ENCODE measurements around the gene HHAT.
A peak's percentile ranks its signal among the peaks of the same experiment; 100 is the strongest.

The HHAT gene

DNA sequence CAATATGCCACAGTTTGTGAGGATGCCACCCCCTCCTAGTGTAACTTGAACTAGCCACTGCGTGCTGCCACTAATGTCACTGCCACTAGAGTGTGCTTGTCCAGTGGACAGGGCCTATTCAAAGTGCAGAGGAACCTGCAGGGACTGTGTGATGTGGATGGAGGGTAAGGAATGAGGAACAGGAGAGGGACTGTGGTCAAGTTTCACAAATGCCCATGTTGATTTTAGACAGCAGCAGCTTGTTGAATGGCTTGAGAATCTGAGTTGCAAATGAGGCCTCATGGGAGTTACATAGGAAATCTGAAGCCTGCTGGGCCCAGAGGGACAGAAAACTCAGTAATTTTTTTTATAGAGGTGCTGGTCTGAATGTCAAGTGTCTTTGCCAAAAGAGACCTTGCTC lies 112.3 kb downstream of the HHAT start:
- DNase-seq (ENCODE audit: low spot score): no peak

- DNase-seq (ENCODE audit: low spot score): no peak
Measured at GRCh38 chr1:210445485-210445884, 116.8 kb downstream of the HHAT start.

DNA sequence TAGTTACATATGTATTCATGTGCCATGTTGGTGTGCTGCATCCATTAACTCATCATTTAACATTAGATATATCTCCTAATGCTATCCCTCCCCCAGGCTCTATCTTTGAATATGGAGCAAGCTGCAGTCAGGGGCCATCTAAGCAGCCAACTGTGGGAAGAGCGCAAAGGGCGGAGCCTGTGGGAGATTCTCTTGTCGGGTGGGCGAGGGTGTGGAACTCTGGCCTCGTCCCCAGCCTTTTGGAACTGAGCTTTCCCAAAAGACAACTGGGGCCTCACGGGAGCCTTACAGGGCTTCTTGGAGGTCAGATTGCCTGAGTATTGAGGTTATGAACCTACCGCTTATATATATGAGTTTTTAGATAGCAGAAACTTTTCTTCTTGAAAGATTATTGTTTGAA lies 117.2 kb downstream of the HHAT start:
- no peak for DNase-seq (ENCODE audit: low spot score)

- DNase-seq (ENCODE audit: low spot score): peak; percentile 11
Measured at GRCh38 chr1:210446479-210446878, 117.8 kb downstream of the HHAT start.

DNA sequence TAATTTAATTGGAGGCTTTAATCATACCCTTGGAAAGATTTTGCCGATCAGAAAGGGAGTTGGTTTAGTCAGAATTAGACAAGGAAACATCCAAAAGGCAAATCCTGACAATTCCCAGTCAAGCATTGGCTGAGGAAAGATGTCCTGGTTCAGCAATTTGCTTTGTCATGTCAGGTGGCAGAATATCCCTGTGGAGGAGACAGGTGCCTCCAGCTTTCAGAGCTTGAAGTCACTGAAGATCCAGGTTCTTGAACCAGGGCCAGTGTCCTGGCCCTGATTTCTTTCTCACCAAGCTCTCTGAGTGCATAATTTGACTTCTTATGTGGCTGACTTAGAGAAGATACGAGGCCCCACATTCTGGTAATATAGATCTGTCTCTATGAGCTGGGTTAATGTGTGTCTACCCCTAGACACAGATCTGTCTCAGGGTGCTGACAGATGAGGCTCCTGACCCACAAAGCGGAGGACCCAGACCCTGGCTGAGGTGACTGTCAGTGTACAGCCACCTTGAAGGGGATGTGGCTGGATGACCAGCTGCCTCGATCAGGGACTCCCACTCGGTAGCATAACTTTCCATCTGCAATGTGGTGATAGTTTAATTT lies 118.9 kb downstream of the HHAT start:
- DNase-seq (ENCODE audit: low spot score): no peak

- DNase-seq (ENCODE audit: low spot score): peak; percentile 32
Measured at GRCh38 chr1:210448297-210448892, 119.7 kb downstream of the HHAT start.

- DNase-seq (ENCODE audit: low spot score): no peak
Measured at GRCh38 chr1:210455840-210456603, 127.3 kb downstream of the HHAT start.

GRCh38 chr1:210456731-210457255 lies 128.1 kb downstream of the HHAT start:
- no peak for DNase-seq (ENCODE audit: low spot score)

- DNase-seq (ENCODE audit: low spot score): no peak
Measured at GRCh38 chr1:210457568-210457967, 128.9 kb downstream of the HHAT start.

DNA sequence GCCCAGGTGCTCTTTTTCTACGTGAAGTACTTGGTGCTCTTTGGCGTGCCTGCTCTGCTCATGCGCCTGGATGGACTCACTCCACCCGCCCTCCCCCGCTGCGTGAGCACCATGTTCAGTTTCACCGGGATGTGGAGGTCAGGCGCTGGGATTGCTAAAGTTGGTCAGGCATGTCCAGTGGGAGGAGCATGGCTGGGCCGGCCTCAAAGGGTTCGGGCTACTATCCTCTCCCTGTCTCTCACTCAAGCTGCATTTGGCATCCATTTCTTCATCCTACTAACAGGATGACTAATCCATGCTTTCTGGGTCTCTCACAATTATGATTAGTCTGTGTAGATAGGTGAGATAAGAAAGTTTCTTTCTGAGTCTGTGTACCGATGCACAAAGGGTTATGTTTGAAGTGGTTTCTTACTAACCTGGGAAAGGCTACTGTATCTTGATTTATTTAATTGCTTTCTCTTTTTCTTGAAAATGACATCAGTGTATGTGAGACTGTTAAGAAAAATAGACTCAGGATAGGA lies 135.9 kb downstream of the HHAT start:
- no peak for DNase-seq (ENCODE audit: low spot score)

GRCh38 chr1:210465150-210465549 lies 136.4 kb downstream of the HHAT start:
- no peak for DNase-seq (ENCODE audit: low spot score)

DNA sequence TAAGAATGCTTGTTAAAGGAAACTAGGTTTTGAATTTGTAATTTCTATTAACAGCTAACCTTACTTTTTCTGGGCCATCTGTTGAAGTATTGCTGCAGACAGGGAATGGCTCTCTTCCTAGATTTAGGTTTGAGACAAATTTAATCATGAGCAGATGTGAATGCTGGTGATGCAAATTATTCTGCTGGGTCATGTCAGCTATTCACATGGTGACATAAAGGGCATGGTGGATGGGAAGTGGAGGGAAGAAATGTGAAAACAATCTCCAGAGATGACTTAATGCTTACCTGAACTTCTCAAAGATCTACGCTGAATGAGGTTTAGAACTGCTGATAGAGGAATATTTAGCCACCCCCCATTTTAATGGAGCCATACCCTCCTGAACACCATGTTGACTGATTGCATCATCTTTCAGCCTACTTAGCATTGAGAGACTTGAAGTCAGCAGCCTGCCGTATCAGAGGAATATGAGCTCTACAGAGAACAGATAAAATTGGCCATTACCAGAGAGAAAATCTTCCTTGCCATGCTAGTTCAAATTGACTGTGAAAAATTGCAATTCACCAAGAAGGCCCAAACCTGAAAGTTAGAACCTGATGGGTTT lies 138.8 kb downstream of the HHAT start:
- no peak for DNase-seq (ENCODE audit: low spot score)

GRCh38 chr1:210469441-210469840 lies 140.7 kb downstream of the HHAT start:
- DNase-seq (ENCODE audit: low spot score): no peak

GRCh38 chr1:210475321-210475720 lies 146.6 kb downstream of the HHAT start:
- DNase-seq (ENCODE audit: low spot score): no peak

- no peak for DNase-seq (ENCODE audit: low spot score)
Measured at GRCh38 chr1:210475806-210476205, 147.1 kb downstream of the HHAT start.

DNA sequence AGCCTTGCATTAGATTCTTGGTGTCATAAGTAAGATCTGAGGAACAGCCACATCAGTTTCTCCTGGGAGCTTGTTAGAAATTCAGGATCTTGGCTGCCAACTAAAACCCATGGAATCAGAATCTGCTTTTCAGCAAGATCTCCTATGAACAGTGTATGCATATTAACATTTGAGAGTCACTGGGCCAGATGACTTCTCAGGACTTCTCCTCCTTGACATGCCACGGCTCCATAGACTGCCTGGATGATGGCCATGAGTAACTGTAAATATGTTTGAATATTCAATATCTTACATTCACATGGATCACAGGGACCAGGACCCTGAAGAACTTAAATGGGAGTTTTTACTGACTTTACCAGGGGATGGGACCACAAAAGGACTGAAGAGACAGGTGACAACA lies 148.0 kb downstream of the HHAT start:
- no peak for DNase-seq (ENCODE audit: low spot score)

- no peak for DNase-seq (ENCODE audit: low spot score)
Measured at GRCh38 chr1:210477328-210477924, 148.7 kb downstream of the HHAT start.

GRCh38 chr1:210478820-210479219 lies 150.1 kb downstream of the HHAT start:
- DNase-seq (ENCODE audit: low spot score): no peak

DNA sequence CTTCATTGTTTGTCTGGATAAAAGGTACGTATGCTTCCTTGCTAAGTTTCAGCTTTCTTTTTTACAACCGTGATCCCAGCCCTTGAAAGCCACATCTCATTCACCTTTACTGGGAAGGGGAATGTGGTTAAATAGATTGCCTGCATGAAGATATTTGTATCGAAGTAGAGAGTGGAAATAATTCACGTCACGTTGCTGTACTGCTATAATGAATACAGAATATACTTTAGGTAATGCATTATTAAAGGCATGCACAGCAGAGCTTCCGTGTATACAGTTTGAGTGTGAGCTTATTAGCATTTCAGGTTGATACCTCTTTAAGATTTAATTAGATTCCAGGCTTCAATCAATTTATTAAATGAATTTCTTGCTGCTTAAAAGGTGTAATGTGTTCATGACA lies 153.8 kb downstream of the HHAT start:
- DNase-seq (ENCODE audit: low spot score): no peak

DNA sequence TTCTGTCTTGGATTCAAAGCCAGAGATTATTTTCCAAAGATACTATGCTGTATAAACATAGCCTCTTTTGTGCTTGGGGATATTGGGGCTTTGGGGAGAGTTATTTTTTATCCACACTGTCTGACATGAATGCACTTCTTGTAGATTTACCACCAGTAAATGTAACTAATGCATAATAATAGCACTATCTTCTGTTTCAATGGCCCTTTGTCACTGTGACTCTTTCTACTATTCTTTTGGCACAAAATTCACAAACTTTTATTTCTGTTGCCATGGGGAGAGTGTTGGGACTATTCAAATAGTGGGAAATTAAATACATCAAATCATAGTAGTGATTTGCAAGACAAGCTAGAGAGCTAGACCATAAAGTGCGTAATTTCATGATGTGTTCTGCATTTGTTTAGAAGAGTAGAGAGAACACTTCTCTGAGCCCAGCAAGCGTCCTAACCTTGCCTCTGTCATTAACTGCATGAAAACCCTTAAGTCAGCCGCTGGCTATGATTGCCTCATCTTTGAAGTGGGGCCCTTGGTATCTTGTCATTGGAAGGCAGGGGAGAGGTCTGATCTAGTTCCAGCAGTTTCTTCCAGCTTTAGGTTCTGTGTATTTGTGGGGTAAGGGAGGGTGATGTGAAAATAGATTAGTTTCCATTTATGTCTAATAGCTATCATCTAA lies 154.4 kb downstream of the HHAT start:
- no peak for DNase-seq (ENCODE audit: low spot score)

DNA sequence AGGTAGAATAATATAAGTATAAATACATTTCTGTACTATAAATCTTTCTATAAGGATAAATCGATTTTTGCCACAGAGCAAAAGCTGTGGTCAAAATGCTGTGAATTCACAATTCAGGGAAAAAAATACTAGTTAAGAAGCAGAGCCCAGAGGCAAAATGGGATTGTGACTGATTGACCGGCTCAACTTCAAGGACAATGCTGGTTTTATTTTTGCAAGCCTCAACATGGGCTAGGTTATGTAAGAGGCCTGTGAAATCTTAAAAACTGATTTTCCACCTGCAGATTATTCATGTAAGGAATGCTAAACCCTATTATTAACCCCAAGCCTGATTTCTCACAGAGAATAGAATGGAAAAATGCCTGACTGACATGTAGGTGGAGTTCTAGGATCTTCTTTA lies 155.1 kb downstream of the HHAT start:
- DNase-seq (ENCODE audit: low spot score): no peak

GRCh38 chr1:210487021-210487420 lies 158.3 kb downstream of the HHAT start:
- no peak for DNase-seq (ENCODE audit: low spot score)
